Aorta (tissue), 5 donors: ENCODE measurements around the gene TUBG1. TPM values are rescaled to one million over a fixed set of nuclear protein-coding genes. Genes with fewer than 3 reads are reported as not detected.
A peak's percentile ranks its signal among the peaks of the same experiment; 100 is the strongest.

Experiments
- ATAC-seq: fragments of 200-7000 bp; cut with Tn5 transposase; one replicate; pipeline ENCODE4 v1.9.1; 2022; ENCODE audit warnings: moderate library complexity; ENCODE audit not compliant: low FRiP score
- DNase-seq, 2 donors: peaks; one replicate each; pipeline ENCODE4 v3.0.0-alpha.2; 2020
- H3K27ac ChIP-seq, 2 donors: one replicate each; pipeline ENCODE4 v1.5.1; 2013; ENCODE audit warnings: low read length in 2 of 2, mild to moderate bottlenecking in 2 of 2, moderate library complexity in 2 of 2, control low read depth in 1 of 2, inconsistent platforms in 1 of 2, low read depth in 1 of 2
- H3K27me3 ChIP-seq, 2 donors: one replicate each; pipeline ENCODE4 v1.6.1; 2013; ENCODE audit warnings: control low read depth in 1 of 2, low read length in 1 of 2, mild to moderate bottlenecking in 1 of 2, moderate library complexity in 1 of 2; ENCODE audit not compliant: insufficient read depth in 2 of 2, control insufficient read depth in 1 of 2
- H3K36me3 ChIP-seq, 2 donors: one replicate each; pipeline ENCODE4 v1.6.1; 2013; ENCODE audit warnings: control low read depth in 1 of 2, low read length in 1 of 2, mild to moderate bottlenecking in 1 of 2; ENCODE audit not compliant: insufficient read depth in 2 of 2, control insufficient read depth in 1 of 2
- H3K4me1 ChIP-seq, 2 donors: one replicate each; pipeline ENCODE4 v1.6.1; 2013; ENCODE audit warnings: low read length in 2 of 2, control low read depth in 1 of 2, mild to moderate bottlenecking in 1 of 2, moderate library complexity in 1 of 2; ENCODE audit not compliant: insufficient read depth in 2 of 2, control insufficient read depth in 1 of 2
- H3K4me3 ChIP-seq, 2 donors: one replicate each; pipeline ENCODE4 v1.5.1; 2013; ENCODE audit warnings: low read length in 2 of 2, control low read depth in 1 of 2, mild to moderate bottlenecking in 1 of 2
- H3K9me3 ChIP-seq: one replicate; pipeline ENCODE4 v1.6.1; 2013; ENCODE audit warnings: mild to moderate bottlenecking, low read length; ENCODE audit not compliant: control insufficient read depth
- WGBS, 2 donors: extraction: QIAGEN DNeasy Blood & Tissue Kit; methylation state at CpG; one replicate each; pipeline ENCODE4 v1.1.7; 2013; 5-methylcytosine and 5-hydroxymethylcytosine counted together
- intact Hi-C, 2 donors: fragments of 100-400 bp; cut with DNase I; formaldehyde crosslinking; loops; one replicate each; pipeline versions ENCODE4 v1.14.2 to v1.15.0; 2022
- long read RNA-seq, 2 donors: library from polyadenylated mRNA; unstranded; transcript quantifications; one replicate each; pipeline ENCODE4 v2.0.0, GENCODE V29; 2020 to 2021
- polyA plus RNA-seq, 2 donors: library from polyadenylated mRNA; stranded (reverse); fragments of 200-250 nt; gene quantifications; one replicate each; pipeline ENCODE4 v1.2.3, GENCODE V29; 2013
- total RNA-seq, 2 donors: library from RNA; stranded (reverse); fragmentation: NEBNext Ultra II Directional; extraction: Animal tissue kit (Norgen Biotek cat#: 25700); gene quantifications; one replicate each; pipeline ENCODE4 v1.2.1, GENCODE V29; 2021
- donor health status: healthy with polysubstance abuse.
- donor health status: Bipolar disorder and iron deficiency.
- donor health status: DM: no; HTN: no; CAD: no.
- donor health status: DM: no; HTN: no; CAD: no.
- donor health status: DM: yes; HTN: yes; CAD: no.

Gene TUBG1
- total RNA-seq (10 to 100 TPM; 21.5 to 24.9 TPM), polyA plus RNA-seq (10 to 100 TPM; 15.7 to 19.5 TPM)
- long read RNA-seq, donor 1, transcript TUBG1-201 (11 exons, 1,611 nt), result major isoform, 220 of 237 reads
- long read RNA-seq, donor 1, partial matches to known transcripts, result 5 of 237 reads
- long read RNA-seq, donor 1, other reads (novel, unspliced or antisense), result 12 of 237 reads
- long read RNA-seq, donor 2, transcript TUBG1-201 (11 exons, 1,611 nt), result major isoform, 15 of 23 reads
- long read RNA-seq, donor 2, partial matches to known transcripts, result 6 of 23 reads
- long read RNA-seq, donor 2, other reads (novel, unspliced or antisense), result 2 of 23 reads

DNA sequence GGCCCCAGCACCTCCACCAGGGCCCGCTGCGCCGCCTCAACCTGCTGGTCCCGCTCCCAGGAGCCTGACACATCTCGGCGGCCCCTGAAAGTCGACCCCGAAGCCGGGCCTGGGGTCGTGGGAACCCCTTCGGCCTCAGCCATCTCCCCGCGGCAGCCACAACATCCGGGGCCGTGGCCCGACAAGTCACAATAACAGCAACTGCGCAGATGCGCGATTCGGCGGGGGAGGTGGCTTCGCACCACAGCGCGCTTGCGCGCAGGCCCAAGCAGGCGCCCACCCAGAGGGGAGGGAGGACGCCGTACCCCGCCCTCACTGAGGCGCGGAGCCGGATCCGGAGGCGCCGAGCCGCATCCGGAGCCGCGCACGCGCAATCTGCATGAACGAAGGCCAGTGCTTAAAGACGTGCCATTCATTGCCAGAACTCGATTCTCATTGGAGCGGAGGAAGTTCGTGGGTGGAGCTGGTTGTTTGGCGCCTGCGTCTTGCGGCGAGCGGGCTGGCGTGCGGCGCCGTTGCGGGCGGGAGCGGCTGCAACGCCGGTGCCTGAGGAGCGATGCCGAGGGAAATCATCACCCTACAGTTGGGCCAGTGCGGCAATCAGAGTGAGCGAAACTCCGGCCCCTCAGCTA is at the start of gene TUBG1, which contains the start of gene RETREG3:
Gene TUBG1 (plus strand): TSS at position 502 of the 632 bp plus-strand sequence. CDS start 55 bp downstream, at position 557.
Gene RETREG3 (minus strand): TSS at position 193 of the 632 bp plus-strand sequence. CDS start 50 bp downstream, at position 143.
- H3K4me1 ChIP-seq, result no peaks in the 10 kb centered on the region
- ATAC-seq (peak; percentile 99), DNase-seq (peak; percentile 99 to 100)
- peak within 1 kb of the TSS; percentile 82 to 97 for H3K4me3 ChIP-seq
- H3K9me3 ChIP-seq, result no peaks in the 10 kb centered on the region
- H3K36me3 ChIP-seq, result peaks cover 0 to under 1% of the 10 kb centered on the region in 2 donors
- WGBS, 2 donors, result 0 to 1% methylated on average over 60 to 66 of the region's 66 CpGs
- no peaks in the 10 kb centered on the region for H3K27me3 ChIP-seq
- intact Hi-C loops, result loop anchor here (2.0 to 5.0 kb wide), 2 partner anchors 70 to 73 kb away; partner anchors contain the start of genes CCR10 (in 1 of the 2) and CNTNAP1 (in 1 of the 2)
- H3K27ac ChIP-seq, result peak within 1 kb of the TSS; percentile 5 to 64

DNA sequence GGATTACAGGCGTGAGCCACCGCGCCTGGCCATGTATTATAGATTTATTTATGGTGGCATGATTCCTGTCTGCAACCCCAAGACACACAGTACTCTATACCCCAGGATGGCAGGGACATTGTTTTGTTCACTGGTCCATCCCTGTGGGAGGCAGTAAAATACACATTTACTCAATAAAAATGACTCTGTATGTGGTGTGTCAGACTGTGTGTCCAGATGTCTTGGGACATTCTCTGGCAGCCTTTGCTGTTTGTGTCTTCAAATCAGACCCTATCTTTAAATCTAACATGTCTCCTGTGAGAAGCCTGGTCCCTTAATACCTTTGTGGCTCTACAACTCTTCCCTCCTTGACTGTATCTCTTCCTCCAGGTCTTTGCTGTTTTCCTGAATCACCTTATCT is 49.2 kb upstream of the TUBG1 start:
- ATAC-seq (no peak), DNase-seq (no peak)
- WGBS, 2 donors, result 54 to 68% methylated on average over 3 of the region's 3 CpGs
- no peak overlapping the region for H3K27ac ChIP-seq
- no peaks in the 10 kb centered on the region for H3K27me3 ChIP-seq
- no peak overlapping the region for H3K4me3 ChIP-seq
- no peaks in the 10 kb centered on the region for H3K9me3 ChIP-seq
- no peaks in the 10 kb centered on the region for H3K4me1 ChIP-seq
- intact Hi-C loops, result no loop called here
- peaks cover 0 to 2% of the 10 kb centered on the region in 2 donors for H3K36me3 ChIP-seq

DNA sequence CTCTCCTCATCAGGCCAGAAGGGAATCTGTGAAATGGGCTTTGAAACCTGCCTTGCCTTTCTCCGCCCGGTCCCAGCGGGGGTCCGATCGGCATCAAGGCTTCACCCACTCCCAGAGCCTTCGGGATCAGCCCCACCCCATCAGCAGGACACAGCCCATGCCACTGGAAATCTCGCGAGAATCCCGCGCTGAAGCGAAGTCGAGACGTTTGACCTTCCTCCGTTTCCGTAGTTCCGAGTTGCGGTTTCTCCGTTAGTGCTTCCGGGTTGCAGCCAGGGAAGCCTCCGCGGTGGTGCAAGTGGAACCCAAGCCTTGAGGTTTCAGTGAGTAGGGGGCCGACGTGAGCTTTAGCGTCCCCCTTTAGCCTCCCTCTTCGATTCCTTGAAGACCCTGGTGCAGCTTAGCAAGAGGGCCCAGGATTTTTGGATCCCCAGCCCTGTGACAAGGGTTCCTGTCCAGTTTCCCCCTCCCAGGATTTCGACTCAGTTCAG is 47.5 kb upstream of the TUBG1 start, which contains the start of gene COASY:
Gene COASY (plus strand): TSS at position 252 of the 491 bp plus-strand sequence. CDS start 475 bp downstream, outside the sequence.
- WGBS, 2 donors, result 1% methylated on average over 26 of the region's 26 CpGs
- ATAC-seq, result peak; percentile 91
- intact Hi-C loops, result no loop called here
- H3K36me3 ChIP-seq, result peaks cover 0 to 2% of the 10 kb centered on the region in 2 donors
- H3K4me1 ChIP-seq, result no peaks in the 10 kb centered on the region
- peak within 1 kb of the TSS; percentile 67 to 69 for H3K4me3 ChIP-seq
- DNase-seq, result peak; percentile 98
- H3K9me3 ChIP-seq, result no peaks in the 10 kb centered on the region
- H3K27ac ChIP-seq, result peak within 1 kb of the TSS in 1 of 2 donors; percentile 72
- H3K27me3 ChIP-seq, result no peaks in the 10 kb centered on the region

DNA sequence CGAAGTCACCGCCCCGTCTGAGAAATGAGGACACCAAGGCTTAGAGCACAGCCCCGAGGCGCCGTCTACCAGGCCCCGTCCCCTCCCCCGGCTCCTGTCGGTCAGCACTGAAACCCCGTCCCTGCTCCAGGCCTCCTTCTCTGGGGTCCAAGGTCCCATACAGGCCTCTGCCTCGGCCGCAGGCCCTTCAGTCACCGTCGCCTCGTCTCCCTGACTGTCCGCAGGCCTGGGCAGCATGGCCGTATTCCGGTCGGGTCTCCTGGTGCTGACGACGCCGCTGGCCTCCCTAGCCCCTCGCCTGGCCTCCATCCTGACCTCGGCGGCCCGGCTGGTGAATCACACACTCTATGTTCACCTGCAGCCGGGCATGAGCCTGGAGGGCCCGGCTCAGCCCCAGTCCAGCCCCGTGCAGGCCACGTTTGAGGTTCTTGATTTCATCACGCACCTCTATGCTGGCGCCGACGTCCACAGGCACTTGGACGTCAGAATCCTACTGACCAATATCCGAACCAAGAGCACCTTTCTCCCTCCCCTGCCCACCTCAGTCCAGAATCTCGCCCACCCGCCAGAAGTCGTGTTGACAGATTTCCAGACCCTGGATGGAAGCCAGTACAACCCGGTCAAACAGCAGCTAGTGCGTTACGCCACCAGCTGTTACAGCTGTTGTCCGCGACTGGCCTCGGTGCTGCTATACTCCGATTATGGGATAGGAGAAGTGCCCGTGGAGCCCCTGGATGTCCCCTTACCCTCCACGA is 46.9 kb upstream of the TUBG1 start:
- no peaks in the 10 kb centered on the region for H3K9me3 ChIP-seq
- ATAC-seq, result no peak
- 11 to 12% methylated on average over 43 to 48 of the region's 48 CpGs for WGBS, 2 donors

DNA sequence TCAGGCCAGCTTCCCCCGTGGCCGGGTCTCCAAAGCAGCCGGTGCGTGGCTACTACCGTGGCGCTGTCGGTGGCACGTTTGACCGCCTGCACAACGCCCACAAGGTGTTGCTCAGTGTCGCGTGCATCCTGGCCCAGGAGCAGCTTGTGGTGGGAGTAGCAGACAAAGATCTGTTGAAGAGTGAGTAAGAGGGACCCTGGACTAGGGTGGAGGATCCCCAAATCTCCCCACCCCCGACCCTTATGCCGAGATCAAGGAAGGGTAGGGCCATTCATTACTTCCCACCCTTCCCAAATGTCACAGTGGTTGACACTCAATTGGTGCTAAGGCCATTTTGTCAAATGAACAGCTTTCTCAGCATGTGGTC is 46.4 kb upstream of the TUBG1 start:
- Histone ChIP-seq H3K4me3 (no peak overlapping the region), H3K27me3 (no peaks in the 10 kb centered on the region), H3K9me3 (no peaks in the 10 kb centered on the region), H3K4me1 (no peaks in the 10 kb centered on the region), H3K27ac (no peak overlapping the region), H3K36me3 (peaks cover 0 to 2% of the 10 kb centered on the region in 2 donors)
- DNase-seq, result no peak
- WGBS, 2 donors, result 76 to 80% methylated on average over 14 of the region's 14 CpGs
- no peak for ATAC-seq
- intact Hi-C loops, result no loop called here

More for the DNA sequence above, 46.9 kb upstream of the TUBG1 start:
- no peaks in the 10 kb centered on the region for H3K27me3 ChIP-seq
- intact Hi-C loops, result no loop called here
- peak overlapping the region; percentile 52 to 69 for H3K4me3 ChIP-seq
- peak overlapping the region in 1 of 2 donors; percentile 34 for H3K27ac ChIP-seq
- DNase-seq, result peak in 1 of 2 donors; percentile 74
- H3K4me1 ChIP-seq, result no peaks in the 10 kb centered on the region
- peaks cover 0 to 2% of the 10 kb centered on the region in 2 donors for H3K36me3 ChIP-seq

DNA sequence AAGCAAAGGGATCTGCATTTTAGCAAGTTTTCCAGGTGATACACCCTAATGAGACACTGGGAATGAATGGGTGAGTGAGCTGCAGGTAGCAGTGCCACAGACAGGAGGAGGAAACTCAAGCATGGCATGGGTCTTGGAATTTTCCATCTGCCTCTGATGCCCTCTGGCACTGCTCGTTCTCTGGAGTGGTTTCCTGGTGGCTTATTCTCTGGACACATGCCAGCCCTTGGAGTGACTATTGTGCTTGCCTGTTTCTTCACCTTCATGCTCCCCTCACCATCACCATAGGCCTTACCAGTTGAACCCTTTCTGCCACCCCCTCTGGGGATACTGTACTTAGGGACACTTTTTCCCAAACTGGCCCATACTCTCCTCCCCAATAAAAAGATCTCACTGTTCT is 45.9 kb upstream of the TUBG1 start:
- WGBS, 2 donors, result 4 to 7% methylated on average over 1 of the region's 1 CpG
- no peaks in the 10 kb centered on the region for H3K4me1 ChIP-seq
- H3K9me3 ChIP-seq, result no peaks in the 10 kb centered on the region
- no peak for ATAC-seq
- peak in 1 of 2 donors; percentile 10 for DNase-seq
- no peaks in the 10 kb centered on the region for H3K27me3 ChIP-seq
- no peak overlapping the region for H3K4me3 ChIP-seq
- intact Hi-C loops, result no loop called here
- H3K36me3 ChIP-seq, result peaks cover 0 to 2% of the 10 kb centered on the region in 2 donors
- no peak overlapping the region for H3K27ac ChIP-seq

DNA sequence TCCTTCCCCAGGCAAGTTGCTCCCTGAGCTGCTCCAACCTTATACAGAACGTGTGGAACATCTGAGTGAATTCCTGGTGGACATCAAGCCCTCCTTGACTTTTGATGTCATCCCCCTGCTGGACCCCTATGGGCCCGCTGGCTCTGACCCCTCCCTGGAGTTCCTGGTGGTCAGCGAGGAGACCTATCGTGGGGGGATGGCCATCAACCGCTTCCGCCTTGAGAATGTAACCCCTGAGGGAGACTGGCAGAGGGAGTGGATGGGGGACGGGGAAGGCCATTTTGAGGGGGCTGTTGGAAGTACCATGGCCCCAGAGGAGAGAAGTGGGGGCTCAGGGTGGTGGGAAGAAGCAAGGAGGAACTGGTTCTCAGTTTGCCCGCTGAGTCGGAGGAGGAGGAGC is 45.5 kb upstream of the TUBG1 start:
- DNase-seq (peak in 1 of 2 donors; percentile 52), ATAC-seq (no peak)
- Histone ChIP-seq H3K4me1 (no peaks in the 10 kb centered on the region), H3K36me3 (peaks cover 0 to 2% of the 10 kb centered on the region in 2 donors), H3K27me3 (no peaks in the 10 kb centered on the region), H3K27ac (no peak overlapping the region), H3K9me3 (no peaks in the 10 kb centered on the region), H3K4me3 (no peak overlapping the region)
- intact Hi-C loops, result no loop called here
- 73 to 85% methylated on average over 7 to 9 of the region's 9 CpGs for WGBS, 2 donors

DNA sequence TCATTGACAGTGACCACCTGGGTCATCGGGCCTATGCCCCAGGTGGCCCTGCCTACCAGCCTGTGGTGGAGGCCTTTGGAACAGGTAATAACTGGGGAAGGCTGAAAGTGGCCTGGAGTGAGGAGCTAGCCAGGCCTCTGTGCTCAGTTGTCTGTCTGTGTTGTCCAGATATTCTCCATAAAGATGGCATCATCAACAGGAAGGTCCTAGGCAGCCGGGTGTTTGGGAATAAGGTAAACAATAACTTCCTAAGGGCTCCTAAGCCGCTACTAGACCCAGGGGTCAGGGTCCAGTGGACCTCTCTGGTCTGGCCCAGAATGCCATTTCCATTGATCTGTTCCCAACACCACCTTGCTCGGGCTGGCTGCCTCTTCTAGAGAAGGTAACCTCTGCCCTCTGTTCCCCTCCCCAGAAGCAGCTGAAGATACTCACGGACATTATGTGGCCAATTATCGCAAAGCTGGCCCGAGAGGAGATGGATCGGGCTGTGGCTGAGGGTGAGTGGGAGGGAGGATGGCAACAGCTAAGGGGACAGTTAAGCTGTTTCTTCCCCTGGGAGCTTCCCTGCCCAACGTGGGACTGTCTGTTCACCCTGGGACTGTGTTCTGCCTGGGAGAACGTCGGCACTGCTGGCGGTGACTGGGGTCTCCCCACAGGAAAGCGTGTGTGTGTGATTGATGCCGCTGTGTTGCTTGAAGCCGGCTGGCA is 44.5 kb upstream of the TUBG1 start:
- ATAC-seq (no peak), DNase-seq (no peak)
- 88 to 92% methylated on average over 15 of the region's 15 CpGs for WGBS, 2 donors
- H3K4me3 ChIP-seq, result no peak overlapping the region
- no peak overlapping the region for H3K27ac ChIP-seq
- intact Hi-C loops, result no loop called here
- H3K36me3 ChIP-seq, result peaks cover 0 to 2% of the 10 kb centered on the region in 2 donors
- H3K27me3 ChIP-seq, result no peaks in the 10 kb centered on the region
- H3K9me3 ChIP-seq, result no peaks in the 10 kb centered on the region
- no peaks in the 10 kb centered on the region for H3K4me1 ChIP-seq
